AML-193 (cell line): ENCODE data around the gene CIAO2B.

ENCODE experiments used
- DNase-seq, 2 experiments: peaks; one replicate each; lab custom pipeline; 2025; lab: John Stamatoyannopoulos, UW

Gene CIAO2B

GRCh38 chr16:66886321-66886720 is 47.9 kb downstream of the CIAO2B start:
- no peak for DNase-seq

- no peak for DNase-seq
Observed at GRCh38 chr16:66885491-66885890, 48.7 kb downstream of the CIAO2B start.

- DNase-seq = no peak
Observed at GRCh38 chr16:66882702-66883101, 51.5 kb downstream of the CIAO2B start.
